SK-N-SH (cell line): Measurements from ENCODE around the gene GUCD1. TPM values are rescaled to one million over a fixed set of nuclear protein-coding genes. Genes with fewer than 3 reads are reported as not detected.

ENCODE experiments used
- ELF1 ChIP-seq: IDR thresholded peaks from 2 replicates; pipeline ENCODE4 v1.4.0; 2012
- EP300 ChIP-seq, 2 experiments: IDR thresholded peaks; 2 replicates each; pipeline versions ENCODE4 v1.4.0 to v1.6.1; 2012; ENCODE audit warnings: borderline replicate concordance in 1 of 2, low read depth in 1 of 2, low read length in 1 of 2
- EZH2phosphoT487 ChIP-seq: fragments of 200-600 bp; sonication (generic); IDR thresholded peaks from 2 replicates; pipeline ENCODE4 v1.6.1; 2017; ENCODE audit warnings: low read depth, mixed run types, mild to moderate bottlenecking, antibody characterized with exemption, moderate library complexity, borderline replicate concordance
- FOXJ3 ChIP-seq: sonication (generic); formaldehyde crosslinking; IDR thresholded peaks from 2 replicates; pipeline ENCODE4 v1.5.1; 2020; ENCODE audit warnings: mild to moderate bottlenecking, missing genetic modification reagents
- FOXM1 ChIP-seq: IDR thresholded peaks from 2 replicates; pipeline ENCODE4 v1.4.0; 2012; ENCODE audit warnings: low read depth, mild to moderate bottlenecking
- GABPA ChIP-seq: IDR thresholded peaks from 2 replicates; pipeline ENCODE4 v1.4.0; 2012; ENCODE audit warnings: low read depth, mild to moderate bottlenecking
- MXI1 ChIP-seq: IDR thresholded peaks from 2 replicates; pipeline ENCODE4 v1.6.1; 2012; ENCODE audit warnings: mild to moderate bottlenecking, low read depth, low read length, improper control_type of control experiment
- POLR2AphosphoS5 ChIP-seq: IDR thresholded peaks from 2 replicates; pipeline ENCODE4 v1.6.1; 2012; ENCODE audit warnings: low read depth, low read length
- RAD21 ChIP-seq: IDR thresholded peaks from 2 replicates; pipeline ENCODE4 v1.6.1; 2012; ENCODE audit warnings: mild to moderate bottlenecking, low read length
- RCOR1 ChIP-seq: fragments of 150-350 bp; IDR thresholded peaks from 2 replicates; pipeline ENCODE4 v1.6.1; 2017; ENCODE audit warnings: antibody characterized with exemption, low read length
- RXRA ChIP-seq: IDR thresholded peaks from 2 replicates; pipeline ENCODE4 v1.4.0; 2012; ENCODE audit warnings: low read depth, mild to moderate bottlenecking, borderline replicate concordance
- SIN3A ChIP-seq: IDR thresholded peaks from 2 replicates; pipeline ENCODE4 v1.6.1; 2012; ENCODE audit warnings: low read depth, mild to moderate bottlenecking, low read length, moderate library complexity, borderline replicate concordance
- TAF1 ChIP-seq: IDR thresholded peaks from 2 replicates; pipeline ENCODE4 v1.6.1; 2012; ENCODE audit warnings: low read depth, mild to moderate bottlenecking, low read length, moderate library complexity, borderline replicate concordance
- YY1 ChIP-seq: IDR thresholded peaks from 2 replicates; pipeline ENCODE4 v1.4.0; 2012; ENCODE audit warnings: low read depth, mild to moderate bottlenecking
- polyA plus RNA-seq, 3 experiments: library from polyadenylated mRNA; depleted of rRNA; stranded (reverse); fragments of >200 nt; gene quantifications; 2 replicates each; pipeline ENCODE4 v1.2.3, GENCODE V29; 2012
- TF ChIP-seq, protein P1 (sequence below): fragments of 150-350 bp; IDR thresholded peaks from 2 replicates; pipeline ENCODE4 v1.6.1; 2017; ENCODE audit warnings: antibody characterized with exemption, low read length, low read depth, borderline replicate concordance
- TF ChIP-seq, protein P2 (sequence below): fragments of 200-600 bp; sonication (generic); IDR thresholded peaks from 2 replicates; pipeline ENCODE4 v1.6.1; 2017; ENCODE audit warnings: antibody characterized with exemption, mild to moderate bottlenecking, moderate library complexity
- TF ChIP-seq, protein P3 (sequence below): IDR thresholded peaks from 2 replicates; pipeline ENCODE4; 2012
- TF ChIP-seq, protein P4 (sequence below): IDR thresholded peaks from 2 replicates; pipeline ENCODE4 v1.4.0; 2012; ENCODE audit warnings: low read depth, borderline replicate concordance

GUCD1 gene
- polyA plus RNA-seq, 1 of the 3 experiments (the other 2 are of a cell fraction): 71.0 TPM

DNA sequence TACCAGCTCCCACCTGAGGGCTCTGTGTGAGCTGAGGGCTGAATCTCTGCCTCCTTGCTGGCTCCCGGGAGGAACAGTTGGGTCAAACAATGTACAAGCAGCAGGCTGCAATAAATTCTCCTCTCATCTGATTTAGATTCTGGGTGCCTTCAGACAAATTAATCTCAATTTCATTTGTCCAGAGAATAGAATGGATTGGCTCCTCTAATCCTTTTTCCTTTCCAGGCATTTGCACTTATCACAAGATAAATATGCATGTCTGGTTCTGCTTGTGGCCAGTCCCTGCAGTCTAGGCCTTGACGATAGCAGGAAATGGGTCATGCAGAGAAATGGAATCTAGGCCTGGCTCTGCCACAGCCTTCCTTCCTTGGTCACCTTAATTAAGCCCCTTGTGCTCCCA lies 31.1 kb downstream of the GUCD1 start (continued):
- TF ChIP-seq, protein P1, sequence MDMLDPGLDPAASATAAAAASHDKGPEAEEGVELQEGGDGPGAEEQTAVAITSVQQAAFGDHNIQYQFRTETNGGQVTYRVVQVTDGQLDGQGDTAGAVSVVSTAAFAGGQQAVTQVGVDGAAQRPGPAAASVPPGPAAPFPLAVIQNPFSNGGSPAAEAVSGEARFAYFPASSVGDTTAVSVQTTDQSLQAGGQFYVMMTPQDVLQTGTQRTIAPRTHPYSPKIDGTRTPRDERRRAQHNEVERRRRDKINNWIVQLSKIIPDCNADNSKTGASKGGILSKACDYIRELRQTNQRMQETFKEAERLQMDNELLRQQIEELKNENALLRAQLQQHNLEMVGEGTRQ: no peak
- TF ChIP-seq, protein P2, sequence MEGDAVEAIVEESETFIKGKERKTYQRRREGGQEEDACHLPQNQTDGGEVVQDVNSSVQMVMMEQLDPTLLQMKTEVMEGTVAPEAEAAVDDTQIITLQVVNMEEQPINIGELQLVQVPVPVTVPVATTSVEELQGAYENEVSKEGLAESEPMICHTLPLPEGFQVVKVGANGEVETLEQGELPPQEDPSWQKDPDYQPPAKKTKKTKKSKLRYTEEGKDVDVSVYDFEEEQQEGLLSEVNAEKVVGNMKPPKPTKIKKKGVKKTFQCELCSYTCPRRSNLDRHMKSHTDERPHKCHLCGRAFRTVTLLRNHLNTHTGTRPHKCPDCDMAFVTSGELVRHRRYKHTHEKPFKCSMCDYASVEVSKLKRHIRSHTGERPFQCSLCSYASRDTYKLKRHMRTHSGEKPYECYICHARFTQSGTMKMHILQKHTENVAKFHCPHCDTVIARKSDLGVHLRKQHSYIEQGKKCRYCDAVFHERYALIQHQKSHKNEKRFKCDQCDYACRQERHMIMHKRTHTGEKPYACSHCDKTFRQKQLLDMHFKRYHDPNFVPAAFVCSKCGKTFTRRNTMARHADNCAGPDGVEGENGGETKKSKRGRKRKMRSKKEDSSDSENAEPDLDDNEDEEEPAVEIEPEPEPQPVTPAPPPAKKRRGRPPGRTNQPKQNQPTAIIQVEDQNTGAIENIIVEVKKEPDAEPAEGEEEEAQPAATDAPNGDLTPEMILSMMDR: no peak
- TF ChIP-seq RAD21 (0 out of 2 replicates have a peak, but pooled peaks have one; percentile 11), RXRA (no peak), EP300 (IDR thresholded peaks at IDR 0.05; ENCODE audit: borderline replicate concordance in 1 of 2, low read depth in 1 of 2, low read length in 1 of 2) (peak; percentile 15 to 95; a peak in 3 of 4 replicates), FOXJ3 (CRISPR knock-in tag) (peak; percentile 82; the same call in 1 of the 2 replicates), YY1 (no peak), RCOR1 (peak; percentile 98), POLR2AphosphoS5 (peak; percentile 49; the same call in 1 of the 2 replicates), EZH2phosphoT487 (no peak), SIN3A (no peak), TAF1 (no peak), GABPA (no peak), MXI1 (peak; percentile 46; the same call in 1 of the 2 replicates), FOXM1 (no peak), ELF1 (no peak)
- TF ChIP-seq, protein P3, sequence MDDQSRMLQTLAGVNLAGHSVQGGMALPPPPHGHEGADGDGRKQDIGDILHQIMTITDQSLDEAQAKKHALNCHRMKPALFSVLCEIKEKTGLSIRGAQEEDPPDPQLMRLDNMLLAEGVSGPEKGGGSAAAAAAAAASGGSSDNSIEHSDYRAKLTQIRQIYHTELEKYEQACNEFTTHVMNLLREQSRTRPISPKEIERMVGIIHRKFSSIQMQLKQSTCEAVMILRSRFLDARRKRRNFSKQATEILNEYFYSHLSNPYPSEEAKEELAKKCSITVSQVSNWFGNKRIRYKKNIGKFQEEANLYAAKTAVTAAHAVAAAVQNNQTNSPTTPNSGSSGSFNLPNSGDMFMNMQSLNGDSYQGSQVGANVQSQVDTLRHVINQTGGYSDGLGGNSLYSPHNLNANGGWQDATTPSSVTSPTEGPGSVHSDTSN: peak; percentile 42; the same call in 1 of the 2 replicates
- TF ChIP-seq, protein P4, sequence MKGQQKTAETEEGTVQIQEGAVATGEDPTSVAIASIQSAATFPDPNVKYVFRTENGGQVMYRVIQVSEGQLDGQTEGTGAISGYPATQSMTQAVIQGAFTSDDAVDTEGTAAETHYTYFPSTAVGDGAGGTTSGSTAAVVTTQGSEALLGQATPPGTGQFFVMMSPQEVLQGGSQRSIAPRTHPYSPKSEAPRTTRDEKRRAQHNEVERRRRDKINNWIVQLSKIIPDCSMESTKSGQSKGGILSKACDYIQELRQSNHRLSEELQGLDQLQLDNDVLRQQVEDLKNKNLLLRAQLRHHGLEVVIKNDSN: no peak
- TF ChIP-seq, all 33 proteins: peak for 12
